NCI-H2196 treated with DMSO at 0.1 percent for 48 hours (cell line): Measurements from ENCODE around the gene PPT2.

ENCODE experiments used
- DNase-seq: peaks from one replicate; lab custom pipeline; 2025; ENCODE audit not compliant: unreplicated experiment; lab: John Stamatoyannopoulos, UW

PPT2 gene

DNA sequence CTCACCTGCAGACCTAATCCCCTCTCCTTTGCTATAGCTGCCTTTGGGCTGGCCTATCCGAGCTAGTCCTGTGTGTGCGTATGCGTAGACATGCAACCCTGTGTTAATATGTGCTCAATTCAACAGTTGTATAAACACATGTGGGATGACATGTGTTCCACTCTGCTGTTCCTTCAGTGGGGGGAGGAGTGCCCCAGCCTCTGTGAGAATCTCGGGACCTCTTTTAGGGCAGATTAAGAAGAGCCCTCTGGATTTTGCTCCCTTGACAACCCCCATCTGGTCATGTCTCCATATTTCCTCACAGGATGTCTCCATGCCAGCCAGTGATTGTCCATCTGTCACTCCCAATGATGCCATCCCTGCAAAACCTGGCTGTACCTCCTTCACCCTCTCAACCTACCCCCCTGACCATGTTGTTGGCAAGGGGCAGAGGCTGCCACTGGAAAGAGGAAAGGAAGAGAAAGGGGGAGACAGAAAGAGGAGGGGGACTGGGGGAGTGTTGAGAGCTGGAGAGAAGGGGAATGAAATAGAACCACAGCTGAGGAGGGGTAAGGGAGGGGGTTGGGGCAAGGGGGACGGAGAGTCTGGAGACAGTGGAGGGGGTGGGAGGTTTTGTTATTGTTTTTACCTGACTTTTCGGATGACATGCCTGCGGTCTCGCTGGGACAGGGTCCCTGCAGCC, 2.6 kb upstream of the PPT2 start:
- DNase-seq = no peak

DNA sequence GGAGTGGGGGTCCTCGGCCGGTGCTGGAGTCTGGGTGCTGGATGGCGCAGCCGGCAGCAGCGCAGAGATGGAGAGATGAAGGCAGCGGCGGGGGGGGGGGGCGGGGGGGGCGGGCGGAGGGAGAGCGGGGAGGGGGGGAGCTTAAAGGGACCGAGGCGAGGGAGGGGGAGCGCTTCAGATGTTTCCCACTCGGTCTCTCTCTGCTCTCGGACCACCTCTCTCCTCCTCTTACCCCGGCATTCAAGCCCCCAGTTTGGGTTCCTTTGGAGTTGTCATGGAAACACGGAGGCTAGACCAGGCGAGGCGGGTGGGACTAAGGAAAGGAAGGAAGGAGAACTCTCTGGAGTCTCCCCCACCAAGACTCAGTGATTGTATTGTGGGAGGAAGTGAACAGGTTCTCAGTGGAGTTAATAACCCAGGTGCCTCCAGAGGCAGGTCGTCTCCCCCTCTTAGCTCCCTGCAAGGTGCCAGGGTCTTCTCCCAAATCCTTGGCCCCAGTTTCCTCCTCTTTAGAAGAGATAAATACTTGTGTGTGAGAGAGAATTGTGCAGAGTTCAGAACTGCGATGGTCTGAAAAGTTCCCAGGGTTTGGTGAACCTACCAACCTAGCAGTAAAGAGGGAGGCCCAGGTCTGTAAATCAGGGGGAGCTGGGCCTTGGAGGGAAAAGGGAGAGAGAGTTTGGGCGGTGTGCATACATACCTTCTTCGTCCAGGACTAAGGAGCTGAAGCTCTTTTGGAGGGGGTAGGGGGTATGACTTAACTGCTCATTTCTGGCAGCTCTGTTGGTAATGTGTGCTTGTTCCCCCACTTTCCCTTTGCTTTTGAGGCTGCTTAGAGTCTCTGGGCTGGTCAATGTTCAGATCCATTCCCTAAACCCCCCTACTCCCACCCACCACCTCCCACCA, 1.8 kb upstream of the PPT2 start, which contains the start of gene PRRT1:
PRRT1 (minus strand) TSS at position 77 of the 906 bp plus-strand sequence. CDS start 112 bp downstream, outside the sequence.
- no peak for DNase-seq

DNA sequence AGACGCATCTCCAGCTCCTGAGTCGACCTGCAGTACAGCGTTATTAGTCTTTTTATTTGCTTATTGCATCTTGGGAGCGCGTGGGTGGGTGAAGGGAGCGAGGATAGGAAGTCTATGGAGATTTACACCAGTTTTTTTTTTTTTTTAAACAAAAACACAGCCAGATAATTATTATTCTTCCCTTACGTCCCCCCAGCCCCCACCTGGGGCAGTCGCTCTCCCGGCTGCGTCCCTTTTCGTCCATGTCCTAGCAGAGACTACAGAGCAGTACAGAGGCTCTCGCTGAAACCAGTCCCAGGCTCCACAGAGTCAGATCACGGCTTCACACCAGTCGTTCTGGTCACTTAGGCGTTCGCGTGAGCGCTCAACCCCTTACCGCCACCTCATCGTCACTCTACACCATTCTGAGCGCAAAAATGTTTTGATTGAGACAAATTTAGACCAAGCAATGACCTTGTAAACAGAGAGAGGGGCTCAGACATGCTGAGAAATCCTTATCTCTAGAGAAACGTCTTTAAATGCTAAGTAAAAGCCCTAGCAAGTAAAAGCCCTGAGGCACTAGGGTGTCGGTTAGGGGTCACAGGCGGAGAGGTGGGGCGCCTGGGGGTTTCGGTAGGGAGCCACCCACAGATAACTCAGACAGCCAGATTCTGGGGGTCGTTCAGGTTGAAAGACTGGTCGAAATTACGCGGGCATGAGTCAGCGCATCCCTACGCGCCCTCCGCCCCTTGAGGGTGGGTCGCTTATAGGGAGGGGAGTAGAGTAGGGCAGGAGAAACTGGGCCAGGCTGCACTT, 975 bp upstream of the PPT2 start:
- DNase-seq = no peak

DNA sequence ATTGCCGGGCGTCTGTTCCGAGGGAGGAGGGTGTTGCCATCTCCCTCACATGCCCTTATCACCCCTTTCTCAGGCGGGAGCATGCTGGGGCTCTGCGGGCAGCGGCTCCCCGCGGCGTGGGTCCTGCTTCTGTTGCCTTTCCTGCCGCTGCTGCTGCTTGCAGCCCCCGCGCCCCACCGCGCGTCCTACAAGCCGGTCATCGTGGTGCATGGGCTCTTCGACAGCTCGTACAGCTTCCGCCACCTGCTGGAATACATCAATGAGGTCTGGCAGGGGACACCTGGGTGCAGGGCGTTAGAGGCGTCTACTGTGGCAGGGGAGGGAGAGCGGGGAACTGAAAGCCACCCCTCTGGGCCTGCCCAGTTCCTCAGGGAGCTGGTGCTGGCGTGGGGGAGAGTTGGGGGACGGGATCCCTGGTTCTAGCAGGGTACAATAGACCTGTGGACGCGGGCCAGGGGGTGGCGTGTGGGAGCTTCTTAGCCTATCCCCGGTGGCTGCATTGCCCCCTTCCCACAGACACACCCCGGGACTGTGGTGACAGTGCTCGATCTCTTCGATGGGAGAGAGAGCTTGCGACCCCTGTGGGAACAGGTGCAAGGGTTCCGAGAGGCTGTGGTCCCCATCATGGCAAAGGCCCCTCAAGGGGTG, 697 bp downstream of the PPT2 start:
- DNase-seq = peak; percentile 64

DNA sequence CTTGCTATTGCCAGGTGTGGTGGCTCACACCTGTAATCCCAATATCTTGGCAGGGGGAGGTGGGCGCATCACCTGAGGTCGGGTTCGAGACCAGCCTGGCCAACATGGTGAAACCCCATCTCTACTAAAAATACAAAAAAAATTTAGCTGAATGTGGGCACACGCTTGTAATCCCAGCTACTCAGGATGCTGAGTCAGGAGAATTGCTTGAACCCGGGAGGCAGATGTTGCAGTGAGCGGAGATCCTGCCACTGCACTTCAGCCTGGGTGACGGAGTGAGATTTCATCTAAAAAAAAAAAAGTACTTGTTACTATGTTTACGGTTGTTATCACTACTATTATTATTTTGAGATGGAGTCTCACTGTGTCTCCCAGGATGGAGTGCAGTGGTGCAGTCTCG, 3.0 kb downstream of the PPT2 start:
- no peak for DNase-seq

DNA sequence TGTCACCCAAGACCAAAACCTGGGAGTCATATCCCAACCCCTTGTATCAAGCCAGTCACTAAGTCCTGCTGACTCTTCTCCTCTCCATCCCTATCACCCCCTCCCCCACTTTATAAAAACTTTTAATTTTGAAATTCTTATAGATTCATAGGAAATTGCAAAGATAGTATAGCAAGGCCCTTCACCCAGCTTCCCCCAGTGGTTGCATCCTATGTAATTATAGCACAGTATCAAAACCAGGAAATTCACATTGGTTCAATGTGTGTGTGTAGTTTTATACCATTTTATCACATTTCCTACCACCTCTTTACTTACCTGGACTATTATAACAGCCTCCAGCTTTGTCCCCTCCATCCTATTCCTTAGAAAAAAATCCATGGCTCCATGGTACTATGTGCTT, 4.1 kb downstream of the PPT2 start:
- no peak for DNase-seq

DNA sequence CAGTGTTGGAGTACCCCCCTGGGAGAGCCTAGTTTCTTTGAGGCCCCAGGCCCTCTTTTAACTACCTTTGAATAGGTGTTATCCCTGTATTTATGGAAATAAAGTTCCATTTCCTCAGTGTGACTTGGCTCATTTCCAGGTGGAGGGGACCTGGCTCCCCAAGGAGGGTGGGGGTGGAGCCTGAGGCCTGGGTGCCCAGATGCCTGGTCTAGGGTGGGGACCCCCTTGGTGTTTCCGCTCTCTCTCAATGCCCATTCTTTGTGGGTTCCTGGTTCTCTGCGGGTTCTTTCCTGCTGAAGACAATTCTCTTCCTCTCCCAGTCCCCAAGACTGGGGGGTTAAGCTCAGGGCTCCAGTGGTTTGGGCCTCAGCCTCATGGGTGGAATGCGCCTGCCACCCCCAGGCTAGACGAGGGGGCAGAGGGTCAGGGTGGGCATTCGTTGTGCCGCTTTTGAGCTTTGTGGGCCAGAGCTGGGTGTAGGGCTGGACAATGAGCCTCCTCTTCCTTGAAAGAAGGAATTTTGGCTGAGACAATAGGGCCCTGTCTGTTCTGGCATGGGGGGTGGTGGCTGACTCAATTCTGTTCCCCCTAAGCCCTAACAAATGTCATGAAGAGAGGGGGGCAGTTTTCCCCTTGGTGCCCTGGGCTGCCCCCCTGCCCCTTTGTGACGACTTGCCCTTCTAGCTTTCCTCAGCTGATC, 9.8 kb downstream of the PPT2 start:
- no peak for DNase-seq

DNA sequence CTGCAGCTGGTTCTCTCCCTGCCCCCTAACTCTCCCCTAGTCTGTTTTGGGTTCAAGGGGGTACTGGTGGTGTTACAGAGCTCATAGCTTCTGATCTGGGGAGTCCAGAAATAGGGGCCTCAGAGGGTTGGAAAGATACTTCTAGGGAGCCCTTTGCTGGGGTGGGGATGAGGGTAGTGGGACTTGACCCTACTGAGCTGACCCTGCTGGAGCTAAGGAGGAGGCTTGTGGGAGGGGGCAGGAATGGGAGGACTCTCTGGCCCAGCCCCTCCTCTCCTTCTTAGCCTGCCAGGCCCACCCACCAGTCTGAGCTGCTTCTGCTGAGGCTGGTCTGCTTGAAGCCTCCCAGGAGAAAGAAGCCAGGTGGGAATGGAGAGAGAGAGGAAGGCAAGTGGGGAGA, 10.4 kb downstream of the PPT2 start, which contains the start of gene EGFL8:
EGFL8 (plus strand) TSS at position 301 of the 400 bp plus-strand sequence. CDS start 1,571 bp downstream, outside the sequence.
- DNase-seq = no peak

DNA sequence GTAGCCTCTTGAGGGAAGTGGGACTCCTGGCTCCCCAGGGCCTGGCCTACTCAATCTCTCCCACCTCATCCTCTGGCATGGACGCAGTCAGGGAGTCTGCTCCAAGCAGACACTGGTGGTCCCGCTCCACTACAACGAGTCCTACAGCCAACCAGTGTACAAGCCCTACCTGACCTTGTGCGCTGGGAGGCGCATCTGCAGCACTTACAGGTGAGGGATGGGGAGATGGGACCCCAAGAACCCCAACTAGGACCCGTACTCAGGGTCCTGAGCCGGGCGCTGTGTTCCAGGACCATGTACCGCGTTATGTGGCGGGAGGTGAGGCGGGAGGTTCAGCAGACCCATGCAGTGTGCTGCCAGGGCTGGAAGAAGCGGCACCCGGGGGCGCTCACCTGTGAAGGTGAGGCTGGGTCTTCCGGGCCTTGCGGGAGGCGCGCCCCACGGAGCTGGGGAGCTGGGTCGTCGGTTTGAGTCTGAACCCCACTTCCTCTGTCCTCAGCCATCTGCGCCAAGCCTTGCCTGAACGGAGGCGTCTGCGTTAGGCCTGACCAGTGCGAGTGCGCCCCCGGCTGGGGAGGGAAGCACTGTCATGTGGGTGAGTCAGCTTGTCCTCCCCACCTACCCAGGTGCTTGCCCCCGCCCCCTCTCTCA, 12.6 kb downstream of the PPT2 start:
- DNase-seq = no peak

DNA sequence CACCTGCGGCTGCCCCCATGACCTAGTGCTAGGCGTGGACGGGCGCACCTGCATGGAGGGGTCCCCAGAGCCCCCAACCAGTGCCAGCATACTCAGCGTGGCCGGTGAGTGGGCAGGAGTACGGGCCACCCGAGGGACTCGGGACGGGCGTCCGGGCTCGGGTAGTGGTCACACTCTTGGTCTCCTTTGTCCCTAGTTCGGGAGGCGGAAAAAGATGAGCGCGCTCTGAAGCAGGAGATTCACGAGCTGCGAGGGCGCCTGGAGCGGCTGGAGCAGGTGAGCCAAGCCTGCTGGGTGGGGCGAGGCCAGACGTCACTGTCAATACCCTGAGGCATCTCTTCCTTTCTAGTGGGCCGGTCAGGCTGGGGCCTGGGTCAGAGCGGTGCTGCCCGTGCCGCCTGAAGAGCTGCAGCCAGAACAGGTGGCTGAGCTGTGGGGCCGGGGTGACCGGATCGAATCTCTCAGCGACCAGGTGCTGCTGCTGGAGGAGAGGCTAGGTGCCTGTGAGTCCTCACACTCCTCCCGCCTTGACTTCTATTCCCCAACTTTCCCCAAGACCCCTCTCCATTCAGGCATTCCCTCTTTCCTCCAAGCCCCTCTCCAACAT, 13.3 kb downstream of the PPT2 start:
- no peak for DNase-seq

DNA sequence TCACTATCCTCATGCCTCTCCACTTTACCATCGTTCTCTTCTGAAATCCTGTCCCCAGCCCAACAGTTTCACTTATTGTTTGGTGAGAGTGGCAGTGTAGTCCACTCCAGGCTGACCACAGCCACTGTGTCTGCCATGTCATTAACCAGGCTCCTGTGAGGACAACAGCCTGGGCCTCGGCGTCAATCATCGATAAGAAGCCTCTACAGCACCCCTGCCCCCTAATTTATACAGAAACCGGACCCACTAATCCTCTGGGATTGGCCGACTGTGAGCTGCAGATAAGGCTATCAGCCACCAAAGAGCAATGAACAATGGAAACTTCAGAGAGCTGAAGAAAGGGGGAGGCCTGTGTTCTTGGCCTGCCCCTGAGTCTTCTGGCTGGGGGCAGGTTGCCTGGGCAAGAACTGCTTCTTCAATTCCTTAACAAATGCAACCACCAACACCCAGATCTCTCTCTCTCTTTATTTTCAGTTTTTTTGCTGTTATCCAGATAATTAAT, 13.9 kb downstream of the PPT2 start:
- DNase-seq = no peak

DNA sequence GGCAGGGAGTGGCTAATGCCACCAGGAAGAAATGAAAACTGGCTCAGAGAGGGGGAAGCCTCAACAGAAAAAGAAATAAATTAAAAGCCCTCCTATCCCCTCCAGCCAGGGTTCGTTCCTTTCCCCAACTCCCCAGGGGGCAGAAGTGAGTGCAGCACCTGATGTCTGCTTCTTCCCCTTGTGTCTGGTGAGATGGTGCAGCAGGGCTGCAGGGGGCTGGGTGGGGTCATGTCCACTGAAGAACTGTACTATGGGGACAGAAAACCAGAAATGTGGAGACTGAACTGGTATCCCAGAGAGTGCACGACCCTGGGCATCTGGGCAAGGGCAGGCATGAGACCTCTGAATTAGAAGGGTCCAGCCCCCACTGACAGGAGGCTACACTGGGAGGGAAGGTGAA, 14.4 kb downstream of the PPT2 start:
- DNase-seq = no peak

DNA sequence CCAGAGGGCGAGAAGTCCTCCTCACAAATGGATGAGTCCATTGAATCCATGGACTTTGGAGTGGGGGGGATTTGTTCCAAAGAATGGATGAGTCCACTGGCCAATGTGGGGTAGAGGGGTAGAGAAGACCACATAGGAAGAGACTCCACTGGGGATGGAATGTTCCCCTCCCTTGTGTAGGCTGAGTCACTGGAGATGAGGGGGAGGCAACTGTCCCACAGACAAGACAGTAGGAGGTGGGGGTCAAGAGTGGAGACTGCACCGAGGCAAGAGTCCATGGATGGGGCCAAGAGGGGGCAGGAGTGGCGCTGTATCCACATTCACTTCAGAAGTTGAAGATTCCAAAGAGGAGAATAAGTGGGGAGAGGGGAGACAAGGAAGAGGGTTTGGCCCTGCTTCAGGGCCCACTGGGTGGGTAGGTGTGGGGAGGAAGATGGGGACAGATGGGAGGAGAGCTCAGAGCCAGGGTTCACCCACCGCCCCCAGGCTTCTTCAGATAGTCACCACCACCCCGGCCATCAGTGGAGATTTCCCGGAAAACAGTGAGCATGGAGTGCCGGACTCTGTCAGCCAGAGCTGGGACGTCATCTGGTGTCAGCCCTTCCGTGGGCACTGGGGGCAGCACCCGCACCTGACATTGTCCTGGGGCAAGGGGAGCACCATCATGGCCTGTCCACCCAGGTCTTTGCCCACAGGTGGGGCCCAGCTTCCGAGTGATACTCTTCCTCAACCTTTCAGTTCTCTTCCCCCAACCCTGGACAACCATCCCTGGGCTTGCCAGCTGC, 15.1 kb downstream of the PPT2 start:
- DNase-seq = no peak

DNA sequence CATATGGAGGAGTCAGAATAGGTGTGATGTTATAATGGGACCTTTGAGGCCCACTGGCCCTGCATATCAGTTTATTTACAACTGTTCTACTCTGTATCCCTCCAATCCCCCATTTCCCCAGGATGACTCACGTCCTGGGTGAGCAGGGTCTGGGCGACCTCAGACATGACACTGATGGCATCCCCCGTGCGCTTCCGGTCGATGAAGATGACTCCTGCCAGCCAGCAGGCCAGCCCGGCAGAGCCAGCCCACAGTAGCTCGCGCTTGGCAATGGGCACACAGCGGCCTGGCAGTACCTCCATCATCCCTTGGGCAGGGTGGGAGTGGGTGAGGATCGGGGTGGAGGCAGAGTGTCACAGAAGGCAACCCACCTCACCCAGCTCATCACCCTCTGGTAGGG, 16.4 kb downstream of the PPT2 start:
- DNase-seq = no peak

DNA sequence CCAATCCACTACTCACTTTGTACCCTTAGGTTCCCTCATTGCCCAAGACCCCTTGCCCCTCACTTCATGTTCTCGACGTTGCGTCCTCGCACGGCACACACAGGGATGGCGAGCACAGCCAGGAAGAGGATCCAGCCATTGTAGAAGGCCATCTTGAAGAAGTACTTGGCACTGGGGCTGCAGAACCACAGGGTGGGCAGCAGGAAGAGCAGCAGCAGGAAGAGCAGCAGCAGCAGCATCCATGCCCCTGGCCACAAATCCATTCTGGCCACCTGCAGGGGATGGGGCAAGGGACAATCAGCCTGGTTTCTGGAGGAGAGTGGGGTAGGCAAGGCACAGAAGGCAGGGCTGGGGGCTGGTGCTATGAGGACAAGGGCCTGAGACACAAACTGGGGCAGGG, 17.3 kb downstream of the PPT2 start:
- no peak for DNase-seq

DNA sequence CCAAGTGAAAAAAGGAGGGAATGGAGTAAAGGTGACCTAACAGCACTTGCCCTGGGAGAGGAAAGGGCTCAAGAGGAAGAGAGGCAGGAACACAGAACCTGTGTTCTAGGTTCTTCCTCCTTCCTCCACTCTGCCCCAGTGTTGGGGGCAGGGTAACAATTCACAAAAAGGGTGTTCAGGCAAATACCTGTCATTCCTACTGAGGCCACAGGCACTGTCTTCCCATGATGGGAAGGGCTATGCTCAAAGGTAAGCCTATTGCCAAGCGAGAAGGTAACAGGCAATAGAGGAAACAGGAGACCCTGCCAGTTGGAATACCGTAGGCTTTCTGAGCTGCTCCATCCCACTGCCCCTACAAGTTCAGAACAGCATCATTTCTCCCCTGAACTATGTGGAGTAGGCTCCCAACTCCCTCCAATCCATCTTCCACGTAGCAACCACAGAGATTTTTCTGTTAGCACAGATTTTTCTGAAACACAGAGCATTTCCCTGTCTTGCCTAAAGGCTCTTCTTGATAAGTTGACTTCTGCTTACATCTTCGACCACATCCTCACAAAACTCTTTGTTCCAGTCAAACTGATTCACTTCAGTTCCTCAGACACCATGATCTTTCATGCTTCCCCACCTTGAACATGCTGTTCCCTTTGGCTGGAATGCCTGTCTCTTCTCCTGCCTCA, 19.2 kb downstream of the PPT2 start:
- DNase-seq = no peak

DNA sequence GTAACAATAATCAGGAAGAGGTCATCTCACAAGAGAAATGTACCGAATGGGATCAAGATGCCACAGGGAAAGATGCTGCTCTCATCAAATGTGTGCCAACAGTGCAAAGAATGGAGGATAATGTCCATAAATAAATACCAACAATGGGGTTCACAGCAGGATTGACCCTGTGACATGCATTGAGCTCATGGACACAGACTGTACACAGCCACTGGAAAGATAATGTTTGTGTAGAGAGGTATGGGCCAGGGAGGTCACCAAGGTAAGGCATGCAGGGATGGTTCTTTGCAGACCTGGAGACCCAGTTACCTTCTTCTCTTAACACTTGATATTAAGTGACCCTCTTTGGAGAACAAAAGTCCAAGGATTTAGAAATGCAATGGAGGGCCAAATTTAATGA, 20.5 kb downstream of the PPT2 start:
- no peak for DNase-seq

DNA sequence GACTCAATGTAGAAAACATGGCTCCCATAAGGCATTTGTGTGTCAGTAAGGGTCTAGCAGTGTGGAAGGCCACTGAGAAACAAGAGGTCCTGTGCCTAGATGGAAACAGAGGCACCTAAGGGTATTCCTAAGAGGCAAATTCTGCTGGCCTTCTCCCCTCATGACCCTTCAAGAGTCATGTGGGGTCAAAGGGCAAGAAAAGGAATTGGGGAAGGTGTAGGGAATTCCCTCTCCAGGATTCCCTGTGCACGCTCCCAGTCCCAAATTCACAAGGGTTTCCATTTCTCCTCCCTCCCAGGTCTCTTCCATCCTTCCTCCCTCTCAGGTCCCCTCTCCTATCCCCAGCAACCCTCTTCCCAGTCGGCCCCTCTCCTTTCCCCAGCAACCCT, 21.4 kb downstream of the PPT2 start:
- no peak for DNase-seq
